H9 (cell line): ENCODE data around the gene ATP2C1. TPM values are rescaled to one million over a fixed set of nuclear protein-coding genes. Genes with fewer than 3 reads are reported as not detected.

Experiments used
- DNase-seq: peaks from one replicate; pipeline ENCODE4 v3.0.0-alpha.2; 2017
- H2AFZ ChIP-seq: one replicate; pipeline ENCODE4 v1.6.1; 2013; ENCODE audit warnings: mild to moderate bottlenecking, low read length, control low read depth, moderate library complexity
- H2AK5ac ChIP-seq: 2 replicates; pipeline ENCODE4 v1.6.1; 2013; ENCODE audit warnings: low read length, control low read depth, mixed read lengths; ENCODE audit not compliant: insufficient read length
- H2BK120ac ChIP-seq: one replicate; pipeline ENCODE4 v1.6.1; 2013; ENCODE audit warnings: low read depth, mild to moderate bottlenecking, low read length, control low read depth, inconsistent platforms; ENCODE audit not compliant: poor library complexity, severe bottlenecking
- H2BK12ac ChIP-seq: 2 replicates; pipeline ENCODE4 v1.6.1; 2013; ENCODE audit warnings: low read length, control low read depth, mixed read lengths, low read depth; ENCODE audit not compliant: insufficient read length
- H2BK15ac ChIP-seq: 2 replicates; pipeline ENCODE4 v1.6.1; 2013; ENCODE audit warnings: low read depth, low read length, control low read depth
- H2BK20ac ChIP-seq: one replicate; pipeline ENCODE4 v1.6.1; 2013; ENCODE audit warnings: low read depth, mild to moderate bottlenecking, low read length, control low read depth, inconsistent platforms; ENCODE audit not compliant: poor library complexity, severe bottlenecking
- H2BK5ac ChIP-seq: 2 replicates; pipeline ENCODE4 v1.6.1; 2013; ENCODE audit warnings: low read length, control low read depth, mixed read lengths; ENCODE audit not compliant: insufficient read length
- H3K14ac ChIP-seq: 2 replicates; pipeline ENCODE4 v1.6.1; 2013; ENCODE audit warnings: low read length, control low read depth; ENCODE audit not compliant: insufficient read depth
- H3K18ac ChIP-seq: 2 replicates; pipeline ENCODE4 v1.6.1; 2013; ENCODE audit warnings: low read depth, mild to moderate bottlenecking, mixed read lengths, low read length, control low read depth; ENCODE audit not compliant: insufficient read length
- H3K23ac ChIP-seq: 2 replicates; pipeline ENCODE4 v1.6.1; 2013; ENCODE audit warnings: low read length, control low read depth, mixed read lengths, low read depth; ENCODE audit not compliant: insufficient read length
- H3K23me2 ChIP-seq: 2 replicates; pipeline ENCODE4 v1.6.1; 2013; ENCODE audit warnings: low read depth, mild to moderate bottlenecking, mixed read lengths, low read length, control low read depth; ENCODE audit not compliant: insufficient read length, poor library complexity, severe bottlenecking
- H3K27ac ChIP-seq: 2 replicates; pipeline ENCODE4 v1.5.1; 2013; ENCODE audit warnings: low read length, control low read depth, mixed read lengths, low read depth; ENCODE audit not compliant: insufficient read length
- H3K27me3 ChIP-seq: 2 replicates; pipeline ENCODE4 v1.6.1; 2013; ENCODE audit warnings: low read length, control low read depth, inconsistent platforms; ENCODE audit not compliant: insufficient read depth
- H3K4ac ChIP-seq: 2 replicates; pipeline ENCODE4 v1.6.1; 2013; ENCODE audit warnings: low read depth, mild to moderate bottlenecking, control low read depth, inconsistent platforms, low read length, moderate library complexity
- H3K4me1 ChIP-seq: 2 replicates; pipeline ENCODE4 v1.6.1; 2013; ENCODE audit warnings: low read length, control low read depth, inconsistent platforms; ENCODE audit not compliant: insufficient read depth
- H3K4me2 ChIP-seq: 2 replicates; pipeline ENCODE4 v1.6.1; 2013; ENCODE audit warnings: low read length, control low read depth, mixed read lengths; ENCODE audit not compliant: insufficient read length, insufficient read depth
- H3K56ac ChIP-seq: 2 replicates; pipeline ENCODE4 v1.6.1; 2013; ENCODE audit warnings: low read depth, mild to moderate bottlenecking, mixed read lengths, low read length, control low read depth; ENCODE audit not compliant: insufficient read length
- H3K79me1 ChIP-seq: 2 replicates; pipeline ENCODE4 v1.6.1; 2013; ENCODE audit warnings: low read depth, mild to moderate bottlenecking, moderate library complexity, low read length, control low read depth, inconsistent platforms; ENCODE audit not compliant: insufficient read depth, poor library complexity, severe bottlenecking
- H3K79me2 ChIP-seq: 2 replicates; pipeline ENCODE4 v1.6.1; 2013; ENCODE audit warnings: low read length, control low read depth, inconsistent platforms; ENCODE audit not compliant: insufficient read depth
- H3K9ac ChIP-seq: 2 replicates; pipeline ENCODE4 v1.6.1; 2013; ENCODE audit warnings: low read length, control low read depth, mixed read lengths; ENCODE audit not compliant: insufficient read length; ENCODE audit errors: extremely low read depth
- H3K9me3 ChIP-seq: one replicate; pipeline ENCODE4 v1.6.1; 2013; ENCODE audit warnings: low read depth, low read length, inconsistent platforms; ENCODE audit not compliant: control insufficient read depth
- H3T11ph ChIP-seq: one replicate; pipeline ENCODE4 v1.6.1; 2013; ENCODE audit warnings: mild to moderate bottlenecking, low read length, control low read depth, inconsistent platforms
- H4K20me1 ChIP-seq: one replicate; pipeline ENCODE4 v1.6.1; 2013; ENCODE audit not compliant: control insufficient read depth, insufficient read length, insufficient read depth
- H4K5ac ChIP-seq: 2 replicates; pipeline ENCODE4 v1.6.1; 2013; ENCODE audit warnings: low read depth, mild to moderate bottlenecking, mixed read lengths, low read length, control low read depth; ENCODE audit not compliant: insufficient read length
- H4K8ac ChIP-seq: replicated peaks from 2 replicates; pipeline ENCODE4 v1.6.1; 2013; ENCODE audit warnings: low read length, control low read depth, mixed read lengths, low read depth; ENCODE audit not compliant: insufficient read length
- H4K91ac ChIP-seq: 2 replicates; pipeline ENCODE4 v1.6.1; 2013; ENCODE audit warnings: low read depth, mild to moderate bottlenecking, moderate library complexity, mixed read lengths, low read length, control low read depth; ENCODE audit not compliant: insufficient read length
- H3K27ac Mint-ChIP-seq, 3 experiments: 2 replicates in 2 of 3; 3 replicates in 1 of 3; pipeline ENCODE4 v1.8.0; 2020 to 2021; ENCODE audit warnings: mixed read lengths in 3 of 3, mild to moderate bottlenecking in 1 of 3, moderate library complexity in 1 of 3
- H3K27me3 Mint-ChIP-seq: 2 replicates; pipeline ENCODE4 v1.8.0; 2021; ENCODE audit warnings: low read depth, mild to moderate bottlenecking, moderate library complexity, mixed read lengths
- H3K36me3 Mint-ChIP-seq, 3 experiments: 2 replicates in 2 of 3; 3 replicates in 1 of 3; pipeline ENCODE4 v1.8.0; 2020 to 2021; ENCODE audit warnings: low read depth in 3 of 3, mixed read lengths in 3 of 3; ENCODE audit not compliant: insufficient read depth in 1 of 3
- H3K4me1 Mint-ChIP-seq, 2 experiments: 2 replicates each; pipeline ENCODE4 v1.8.0; 2020; ENCODE audit warnings: mixed read lengths in 2 of 2
- H3K4me3 Mint-ChIP-seq, 2 experiments: 2 replicates in 1 of 2; 3 replicates in 1 of 2; pipeline ENCODE4 v1.8.0; 2020 to 2021; ENCODE audit warnings: mild to moderate bottlenecking in 2 of 2, mixed read lengths in 2 of 2, moderate library complexity in 1 of 2
- H3K9me3 Mint-ChIP-seq, 2 experiments: 2 replicates in 1 of 2; 3 replicates in 1 of 2; pipeline ENCODE4 v1.8.0; 2020; ENCODE audit warnings: mild to moderate bottlenecking in 2 of 2, mixed read lengths in 2 of 2, moderate library complexity in 1 of 2
- CTCF ChIP-seq: fragments of 200-600 bp; sonication (generic); conservative IDR thresholded peaks from 3 replicates; pipeline ENCODE4 v1.8.0; 2021; ENCODE audit warnings: antibody characterized with exemption, mild to moderate bottlenecking
- WGBS: extraction: QIAGEN DNeasy Blood & Tissue Kit; methylation state at CpG from one replicate; pipeline ENCODE4 v1.1.7; 2013; ENCODE audit warnings: missing lambda C conversion rate, low lambda C conversion rate, mixed read lengths; ENCODE audit not compliant: insufficient read length; ENCODE audit errors: extremely low coverage; 5-methylcytosine and 5-hydroxymethylcytosine counted together
- total RNA-seq: library from RNA; stranded (reverse); gene quantifications from 2 replicates; pipeline ENCODE4 v1.2.1, GENCODE V29; 2021

Gene ATP2C1
- total RNA-seq, 1 experiment from 2014 or later: 65.5 TPM

GRCh38 chr3:130975251-130975650 lies 81.4 kb downstream of the ATP2C1 start:
- Histone ChIP-seq H3K23ac (no peak overlapping the region), H3K4ac (no peak overlapping the region), H2BK15ac (no peak overlapping the region), H2BK120ac (no peak overlapping the region), H3K4me1 (peaks cover 4% of the 10 kb centered on the region; the same call in 1 of the 2 replicates), H3K14ac (no peak overlapping the region), H2AK5ac (no peak overlapping the region), H3K56ac (no peak overlapping the region), H4K20me1 (no peaks in the 10 kb centered on the region), H4K8ac (no peak overlapping the region), H3T11ph (no peak overlapping the region), H4K5ac (no peak overlapping the region), H2AFZ (no peak overlapping the region), H3K9ac (no peak overlapping the region), H3K9me3 (no peaks in the 10 kb centered on the region), H3K18ac (no peak overlapping the region), H2BK20ac (no peak overlapping the region), H3K23me2 (no peaks in the 10 kb centered on the region), H3K27me3 (no peaks in the 10 kb centered on the region), H2BK5ac (no peak overlapping the region), H4K91ac (no peak overlapping the region), H2BK12ac (no peak overlapping the region), H3K4me2 (no peak overlapping the region), H3K79me1 (no peaks in the 10 kb centered on the region), H3K27ac (no peak overlapping the region), H3K79me2 (no peaks in the 10 kb centered on the region)
- no CpG with 5 or more reads among the region's 3 CpGs for WGBS
- H3K27ac Mint-ChIP-seq: peak overlapping the region in 2 of 3 experiments; percentile 33 to 37; a peak in 1 of 7 replicates
- no peak for DNase-seq
- no peak for TF ChIP-seq CTCF
- H3K4me3 Mint-ChIP-seq: no peak overlapping the region
- no peaks in the 10 kb centered on the region for H3K9me3 Mint-ChIP-seq
- no peaks in the 10 kb centered on the region for H3K27me3 Mint-ChIP-seq
- H3K4me1 Mint-ChIP-seq: peaks cover 13 to 28% of the 10 kb centered on the region in 2 experiments
- H3K36me3 Mint-ChIP-seq: peaks cover 19 to 31% (median 24%) of the 10 kb centered on the region in 3 experiments; a peak in 6 of 7 replicates
